ENCODE data around the gene ARHGEF6. TPM values are rescaled to one million over a fixed set of nuclear protein-coding genes. Genes with fewer than 3 reads are reported as not detected.

Gene ARHGEF6, protein sequence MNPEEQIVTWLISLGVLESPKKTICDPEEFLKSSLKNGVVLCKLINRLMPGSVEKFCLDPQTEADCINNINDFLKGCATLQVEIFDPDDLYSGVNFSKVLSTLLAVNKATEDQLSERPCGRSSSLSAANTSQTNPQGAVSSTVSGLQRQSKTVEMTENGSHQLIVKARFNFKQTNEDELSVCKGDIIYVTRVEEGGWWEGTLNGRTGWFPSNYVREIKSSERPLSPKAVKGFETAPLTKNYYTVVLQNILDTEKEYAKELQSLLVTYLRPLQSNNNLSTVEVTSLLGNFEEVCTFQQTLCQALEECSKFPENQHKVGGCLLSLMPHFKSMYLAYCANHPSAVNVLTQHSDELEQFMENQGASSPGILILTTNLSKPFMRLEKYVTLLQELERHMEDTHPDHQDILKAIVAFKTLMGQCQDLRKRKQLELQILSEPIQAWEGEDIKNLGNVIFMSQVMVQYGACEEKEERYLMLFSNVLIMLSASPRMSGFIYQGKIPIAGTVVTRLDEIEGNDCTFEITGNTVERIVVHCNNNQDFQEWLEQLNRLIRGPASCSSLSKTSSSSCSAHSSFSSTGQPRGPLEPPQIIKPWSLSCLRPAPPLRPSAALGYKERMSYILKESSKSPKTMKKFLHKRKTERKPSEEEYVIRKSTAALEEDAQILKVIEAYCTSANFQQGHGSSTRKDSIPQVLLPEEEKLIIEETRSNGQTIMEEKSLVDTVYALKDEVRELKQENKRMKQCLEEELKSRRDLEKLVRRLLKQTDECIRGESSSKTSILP
- 0.82 to 1.1 TPM (median 0.98 TPM) in 3 replicates for total RNA-seq

GRCh38 chrX:136780763-136781162 is at the start of gene ARHGEF6:
TSS of gene ARHGEF6 (minus strand) at chrX:136780932. CDS start at chrX:136780882, 50 bp downstream.
- DNase-seq (ENCODE audit: low spot score in 2 of 2, unreplicated experiment in 2 of 2), result no peak
- H3K27me3 Mint-ChIP-seq (ENCODE audit: low read depth), result no peaks in the 10 kb centered on the region
- no peak within 1 kb of the TSS for H3K27ac Mint-ChIP-seq
- no peaks in the 10 kb centered on the region for H3K4me1 Mint-ChIP-seq
- no peaks in the 10 kb centered on the region for H3K36me3 Mint-ChIP-seq
- TF ChIP-seq, protein P1, sequence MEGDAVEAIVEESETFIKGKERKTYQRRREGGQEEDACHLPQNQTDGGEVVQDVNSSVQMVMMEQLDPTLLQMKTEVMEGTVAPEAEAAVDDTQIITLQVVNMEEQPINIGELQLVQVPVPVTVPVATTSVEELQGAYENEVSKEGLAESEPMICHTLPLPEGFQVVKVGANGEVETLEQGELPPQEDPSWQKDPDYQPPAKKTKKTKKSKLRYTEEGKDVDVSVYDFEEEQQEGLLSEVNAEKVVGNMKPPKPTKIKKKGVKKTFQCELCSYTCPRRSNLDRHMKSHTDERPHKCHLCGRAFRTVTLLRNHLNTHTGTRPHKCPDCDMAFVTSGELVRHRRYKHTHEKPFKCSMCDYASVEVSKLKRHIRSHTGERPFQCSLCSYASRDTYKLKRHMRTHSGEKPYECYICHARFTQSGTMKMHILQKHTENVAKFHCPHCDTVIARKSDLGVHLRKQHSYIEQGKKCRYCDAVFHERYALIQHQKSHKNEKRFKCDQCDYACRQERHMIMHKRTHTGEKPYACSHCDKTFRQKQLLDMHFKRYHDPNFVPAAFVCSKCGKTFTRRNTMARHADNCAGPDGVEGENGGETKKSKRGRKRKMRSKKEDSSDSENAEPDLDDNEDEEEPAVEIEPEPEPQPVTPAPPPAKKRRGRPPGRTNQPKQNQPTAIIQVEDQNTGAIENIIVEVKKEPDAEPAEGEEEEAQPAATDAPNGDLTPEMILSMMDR (IDR thresholded peaks at IDR 0.05; ENCODE audit: unreplicated experiment), result no peak
- peaks cover 21% of the 10 kb centered on the region for H3K9me3 Mint-ChIP-seq
- no peak within 1 kb of the TSS for H3K4me3 Mint-ChIP-seq

GRCh38 chrX:136829413-136829812 is 48.7 kb upstream of the ARHGEF6 start:
- DNase-seq (ENCODE audit: low spot score in 2 of 2, unreplicated experiment in 2 of 2), result no peak
- Mint-ChIP-seq H3K4me3 (no peak overlapping the region), H3K27ac (no peak overlapping the region), H3K4me1 (no peaks in the 10 kb centered on the region), H3K36me3 (peaks cover 36% of the 10 kb centered on the region), H3K9me3 (peaks cover 34% of the 10 kb centered on the region), H3K27me3 (ENCODE audit: low read depth) (no peaks in the 10 kb centered on the region)
- TF ChIP-seq, protein P1 (IDR thresholded peaks at IDR 0.05; ENCODE audit: unreplicated experiment), result no peak

DNA sequence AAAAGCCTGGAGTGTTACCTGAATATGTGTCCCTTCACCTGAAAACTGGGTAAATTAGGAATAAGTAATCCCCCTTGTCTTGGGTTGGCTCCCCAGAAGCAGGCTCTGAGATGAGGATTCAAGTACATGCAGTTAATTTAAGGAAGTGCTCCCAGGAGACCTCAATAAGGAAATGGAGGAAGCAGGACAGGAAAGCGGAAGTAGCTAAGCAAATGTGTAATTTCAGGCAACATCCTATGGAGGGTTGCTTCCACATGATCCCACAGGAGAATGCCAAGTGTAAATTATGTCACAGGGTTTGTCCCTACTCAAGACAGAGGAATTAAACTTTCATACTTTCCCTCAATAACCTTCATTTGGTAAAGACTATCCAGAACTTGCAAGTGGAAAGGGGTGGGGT is 48.1 kb upstream of the ARHGEF6 start:
- peaks cover 36% of the 10 kb centered on the region for H3K36me3 Mint-ChIP-seq
- DNase-seq (ENCODE audit: low spot score in 2 of 2, unreplicated experiment in 2 of 2), result no peak
- no peak overlapping the region for H3K4me3 Mint-ChIP-seq
- TF ChIP-seq, protein P1 (IDR thresholded peaks at IDR 0.05; ENCODE audit: unreplicated experiment), result no peak
- H3K4me1 Mint-ChIP-seq, result no peaks in the 10 kb centered on the region
- H3K9me3 Mint-ChIP-seq, result peaks cover 39% of the 10 kb centered on the region
- H3K27me3 Mint-ChIP-seq (ENCODE audit: low read depth), result no peaks in the 10 kb centered on the region
- H3K27ac Mint-ChIP-seq, result no peak overlapping the region

DNA sequence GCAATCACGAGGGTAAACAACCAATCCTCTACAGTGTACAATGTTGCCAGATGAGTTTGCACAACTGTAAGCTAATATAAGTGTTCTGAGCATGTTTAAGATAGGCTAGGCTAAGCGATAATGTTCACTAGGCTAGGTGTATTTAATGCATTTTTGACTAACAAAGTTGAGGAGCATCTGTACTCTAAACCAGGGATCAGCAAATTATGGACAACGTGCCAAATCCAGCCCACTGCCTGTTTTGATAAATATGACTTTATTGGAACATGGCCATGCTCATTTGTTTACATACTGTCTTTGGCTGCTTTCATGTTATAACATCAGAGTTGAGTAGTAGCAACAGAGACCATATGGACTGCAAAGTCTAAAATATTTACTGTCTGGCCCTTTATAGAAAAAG is 46.3 kb upstream of the ARHGEF6 start:
- H3K4me1 Mint-ChIP-seq, result no peaks in the 10 kb centered on the region
- peaks cover 32% of the 10 kb centered on the region for H3K36me3 Mint-ChIP-seq
- DNase-seq (ENCODE audit: low spot score in 2 of 2, unreplicated experiment in 2 of 2), result no peak
- H3K9me3 Mint-ChIP-seq, result peaks cover 40% of the 10 kb centered on the region
- no peaks in the 10 kb centered on the region for H3K27me3 Mint-ChIP-seq (ENCODE audit: low read depth)
- no peak overlapping the region for H3K4me3 Mint-ChIP-seq
- TF ChIP-seq, protein P1 (IDR thresholded peaks at IDR 0.05; ENCODE audit: unreplicated experiment), result no peak
- no peak overlapping the region for H3K27ac Mint-ChIP-seq

DNA sequence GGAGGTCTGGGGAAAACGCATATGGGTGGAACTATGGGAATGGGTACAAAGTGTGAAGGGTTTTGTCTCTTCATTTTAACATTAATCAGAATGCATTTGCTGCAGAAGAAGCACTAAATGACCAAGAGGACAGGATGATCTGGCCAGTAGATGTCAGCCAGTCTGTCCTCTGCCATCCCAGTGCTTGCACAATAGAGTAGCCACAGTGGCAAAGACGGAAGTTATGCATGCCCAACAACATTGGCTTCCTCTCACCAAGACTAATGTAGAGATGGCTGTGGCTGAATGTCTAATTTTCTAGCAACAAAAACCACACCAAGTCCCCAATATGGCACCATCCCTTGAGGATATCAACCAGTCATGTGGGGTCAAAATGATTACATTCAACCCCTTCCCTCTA is 45.0 kb upstream of the ARHGEF6 start:
- Mint-ChIP-seq H3K4me1 (no peaks in the 10 kb centered on the region), H3K27ac (no peak overlapping the region), H3K36me3 (peaks cover 34% of the 10 kb centered on the region), H3K27me3 (ENCODE audit: low read depth) (no peaks in the 10 kb centered on the region), H3K9me3 (peaks cover 43% of the 10 kb centered on the region), H3K4me3 (no peak overlapping the region)
- TF ChIP-seq, protein P1 (IDR thresholded peaks at IDR 0.05; ENCODE audit: unreplicated experiment), result no peak
- no peak for DNase-seq (ENCODE audit: low spot score in 2 of 2, unreplicated experiment in 2 of 2)
